HEK293T (cell line): Measurements from ENCODE around the gene PCDH10.

Source experiments
- ARNT ChIP-seq: fragments of 450-650 bp; IDR thresholded peaks from 2 replicates; pipeline ENCODE4 v1.6.1; 2017; ENCODE audit warnings: mild to moderate bottlenecking
- BHLHE40 ChIP-seq: fragments of 450-650 bp; IDR thresholded peaks from 2 replicates; pipeline ENCODE4 v1.6.1; 2016; ENCODE audit warnings: mild to moderate bottlenecking, moderate library complexity, borderline replicate concordance
- ELF4 ChIP-seq: fragments of 450-650 bp; IDR thresholded peaks from 2 replicates; pipeline ENCODE4 v1.6.1; 2017; ENCODE audit warnings: antibody characterized with exemption
- FOXA1 ChIP-seq: fragments of 450-650 bp; IDR thresholded peaks from 2 replicates; pipeline ENCODE4 v1.6.1; 2016; ENCODE audit warnings: mild to moderate bottlenecking
- FOXK2 ChIP-seq: fragments of 450-650 bp; IDR thresholded peaks from 2 replicates; pipeline ENCODE4 v1.6.1; 2016; ENCODE audit warnings: mild to moderate bottlenecking
- FOXM1 ChIP-seq: fragments of 450-650 bp; IDR thresholded peaks from 2 replicates; pipeline ENCODE4 v1.6.1; 2017; ENCODE audit warnings: mild to moderate bottlenecking, borderline replicate concordance
- HDGF ChIP-seq: fragments of 450-650 bp; IDR thresholded peaks from 2 replicates; pipeline ENCODE4 v1.6.1; 2017; ENCODE audit warnings: antibody characterized with exemption, borderline replicate concordance
- L3MBTL2 ChIP-seq: fragments of 450-650 bp; conservative IDR thresholded peaks from 2 replicates; pipeline ENCODE4 v1.6.1; 2016; ENCODE audit warnings: mild to moderate bottlenecking
- LEF1 ChIP-seq: fragments of 450-650 bp; IDR thresholded peaks from 2 replicates; pipeline ENCODE4 v1.6.1; 2017; ENCODE audit warnings: mild to moderate bottlenecking, borderline replicate concordance
- NFRKB ChIP-seq: fragments of 450-650 bp; IDR thresholded peaks from 2 replicates; pipeline ENCODE4 v1.6.1; 2016; ENCODE audit warnings: mild to moderate bottlenecking, moderate library complexity
- PKNOX1 ChIP-seq: fragments of 450-650 bp; IDR thresholded peaks from 2 replicates; pipeline ENCODE4 v1.6.1; 2016
- SP1 ChIP-seq: fragments of 450-650 bp; IDR thresholded peaks from 2 replicates; pipeline ENCODE4 v1.6.1; 2017
- SUZ12 ChIP-seq: fragments of 450-650 bp; IDR thresholded peaks from 2 replicates; pipeline ENCODE4 v1.6.1; 2016; ENCODE audit warnings: mild to moderate bottlenecking
- TARDBP ChIP-seq: fragments of 450-650 bp; IDR thresholded peaks from 2 replicates; pipeline ENCODE4 v1.6.1; 2016

GRCh38 chr4:133124746-133125145 lies 24.3 kb upstream of the PCDH10 start:
- TF ChIP-seq ELF4 = no peak
- no peak for TF ChIP-seq TARDBP
- TF ChIP-seq FOXM1 = no peak
- no peak for TF ChIP-seq FOXA1
- TF ChIP-seq SUZ12 = no peak
- TF ChIP-seq SP1 = no peak
- TF ChIP-seq NFRKB = no peak
- no peak for TF ChIP-seq BHLHE40
- no peak for TF ChIP-seq FOXK2
- TF ChIP-seq PKNOX1 = no peak
- TF ChIP-seq LEF1 = no peak
- no peak for TF ChIP-seq HDGF
- TF ChIP-seq L3MBTL2 = no peak
- TF ChIP-seq ARNT = no peak
